GM18951 (cell line): Measurements from ENCODE around the gene PAM.

ENCODE experiments used
- POLR2A ChIP-seq: IDR thresholded peaks from 4 replicates; pipeline ENCODE4 v1.6.1; 2011; ENCODE audit warnings: mild to moderate bottlenecking; ENCODE audit not compliant: insufficient read length, insufficient read depth; ENCODE audit errors: extremely low read depth
- in situ Hi-C: fragments of 300-500 bp; cut with MboI; formaldehyde crosslinking; loops from one replicate; pipeline ENCODE4 v1.12.0; 2022; ENCODE audit warnings: low sequenced_read_pairs, mixed read lengths, inconsistent platforms; ENCODE audit not compliant: unreplicated experiment

Gene PAM

GRCh38 chr5:102867992-102868662, 113.0 kb downstream of the PAM start:
- in situ Hi-C loops = no loop called here
- no peak for TF ChIP-seq POLR2A

GRCh38 chr5:102869230-102869629, 114.1 kb downstream of the PAM start:
- no peak for TF ChIP-seq POLR2A
- in situ Hi-C loops = no loop called here

GRCh38 chr5:102873379-102873932, 118.4 kb downstream of the PAM start:
- in situ Hi-C loops = no loop called here
- no peak for TF ChIP-seq POLR2A

DNA sequence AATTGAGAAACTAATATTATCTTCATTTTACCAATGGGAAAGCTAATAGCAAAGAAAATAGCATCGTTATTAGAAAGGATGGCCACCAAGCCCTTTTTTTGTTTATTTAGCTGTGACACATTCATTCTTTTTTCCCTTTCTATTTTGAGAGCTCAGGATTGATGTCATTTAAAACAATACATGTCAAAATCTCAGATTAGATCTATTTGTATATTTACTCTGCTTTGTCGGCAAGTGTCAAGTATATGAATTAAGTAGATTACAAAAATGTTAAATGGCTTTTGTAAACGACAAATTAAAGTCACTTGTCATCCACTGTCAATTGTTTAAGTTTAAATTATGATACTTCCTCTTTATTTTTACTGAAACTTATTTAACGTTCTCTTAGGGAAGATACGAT, 118.9 kb downstream of the PAM start:
- TF ChIP-seq POLR2A = no peak
- in situ Hi-C loops = no loop called here

DNA sequence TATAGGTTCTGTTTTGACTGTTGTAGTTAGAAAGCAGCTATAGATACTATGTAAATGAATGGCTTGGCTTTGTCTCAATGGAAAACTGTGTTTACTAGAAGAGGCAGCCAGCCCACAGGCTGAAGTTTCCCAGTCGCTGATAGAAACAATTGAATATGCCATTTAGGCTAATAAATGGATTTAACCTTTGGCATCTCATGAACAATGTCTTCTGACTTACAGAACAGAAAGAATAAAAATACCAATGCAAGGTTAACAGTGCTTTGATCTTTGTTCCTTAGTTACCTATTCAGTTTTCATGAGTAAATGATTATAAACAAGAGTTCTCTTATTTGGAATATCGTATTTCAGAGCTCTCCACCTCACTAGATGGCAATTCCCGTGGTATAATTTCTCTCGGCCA, 120.6 kb downstream of the PAM start:
- no peak for TF ChIP-seq POLR2A
- in situ Hi-C loops = no loop called here

GRCh38 chr5:102876610-102877009, 121.5 kb downstream of the PAM start:
- no peak for TF ChIP-seq POLR2A

DNA sequence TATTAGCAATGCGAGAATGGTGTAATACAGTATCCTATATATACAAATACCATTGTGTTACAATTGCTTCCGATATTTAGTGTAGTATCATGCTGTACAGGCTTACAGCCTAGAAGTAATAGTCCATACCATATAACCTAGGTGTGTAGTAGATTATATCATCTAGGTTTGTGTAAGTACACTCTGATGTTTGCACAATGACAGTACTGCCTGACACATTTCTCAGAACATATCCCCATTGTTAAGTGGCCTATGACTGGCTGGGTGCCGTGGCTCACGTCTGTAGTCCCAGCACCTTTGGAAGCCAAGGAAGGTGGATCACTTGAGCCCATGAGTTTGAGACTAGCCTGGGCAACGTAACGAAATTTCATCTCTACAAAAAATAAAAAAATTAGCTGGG, 124.6 kb downstream of the PAM start:
- in situ Hi-C loops = no loop called here
- TF ChIP-seq POLR2A = no peak

More at GRCh38 chr5:102876610-102877009, 121.5 kb downstream of the PAM start:
- in situ Hi-C loops = no loop called here

DNA sequence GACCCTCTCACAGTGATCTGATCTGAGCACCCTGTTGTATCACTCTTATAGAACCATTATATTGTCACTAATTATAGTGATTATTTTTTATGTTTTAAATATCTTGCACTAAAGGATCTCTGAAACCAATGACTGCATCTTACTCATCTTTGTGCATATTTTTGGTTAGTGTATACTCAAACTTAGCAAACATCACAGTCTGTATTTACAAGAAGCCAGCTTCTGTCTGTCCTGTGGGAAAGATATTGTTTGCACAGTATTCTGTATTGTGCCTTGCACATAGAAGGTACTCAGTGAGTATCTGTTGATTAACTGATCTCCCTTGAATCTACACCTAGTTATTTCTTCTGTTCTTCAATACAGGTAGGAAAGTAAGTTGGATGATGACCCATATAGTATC, 131.5 kb downstream of the PAM start:
- no peak for TF ChIP-seq POLR2A
- in situ Hi-C loops = no loop called here

DNA sequence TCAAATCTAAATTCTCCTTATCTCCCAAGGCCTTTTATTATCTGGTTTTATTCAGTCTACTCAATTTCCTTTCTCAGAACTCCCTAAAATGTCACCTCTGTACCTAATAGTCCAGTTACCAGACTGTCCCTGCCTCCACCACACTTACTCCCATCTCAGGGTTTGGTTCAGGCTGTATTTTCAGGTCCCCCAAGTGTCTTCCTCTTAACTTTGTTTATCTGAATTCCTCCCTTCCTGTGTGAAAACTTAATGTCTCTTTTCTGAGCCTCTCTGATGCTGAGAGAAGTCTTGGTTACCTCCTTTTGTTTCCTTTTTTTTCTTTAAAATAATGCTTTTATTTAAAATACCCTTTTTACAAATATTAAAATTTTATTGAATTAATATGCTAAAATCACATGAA, 133.4 kb downstream of the PAM start:
- TF ChIP-seq POLR2A = no peak
- in situ Hi-C loops = no loop called here

- in situ Hi-C loops = no loop called here
- TF ChIP-seq POLR2A = no peak
Observed at GRCh38 chr5:102889033-102889432, 133.9 kb downstream of the PAM start.

GRCh38 chr5:102890133-102890532, 135.0 kb downstream of the PAM start:
- no peak for TF ChIP-seq POLR2A

DNA sequence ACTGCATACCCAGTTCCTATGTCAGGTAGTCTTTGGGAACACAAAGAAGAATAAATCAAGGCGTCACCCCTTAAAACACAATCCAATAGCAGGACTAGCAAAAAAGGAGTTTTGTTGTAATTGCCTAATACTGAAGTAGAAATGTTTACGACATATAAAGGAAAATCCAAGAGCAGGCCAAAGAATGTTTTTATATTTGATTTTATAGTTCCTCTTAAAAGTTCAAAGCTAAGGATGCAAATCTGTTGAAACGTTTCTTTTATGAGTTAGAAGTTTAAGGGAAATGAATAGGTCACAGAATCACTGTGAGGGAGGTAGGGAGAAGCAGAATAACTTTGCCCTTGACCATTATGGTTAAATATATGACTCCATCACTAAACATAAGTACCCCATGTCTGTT, 136.1 kb downstream of the PAM start:
- TF ChIP-seq POLR2A = no peak

More at GRCh38 chr5:102890133-102890532, 135.0 kb downstream of the PAM start:
- in situ Hi-C loops = no loop called here

GRCh38 chr5:102893942-102894341, 138.8 kb downstream of the PAM start:
- no peak for TF ChIP-seq POLR2A

More for the DNA sequence above, 136.1 kb downstream of the PAM start:
- in situ Hi-C loops = no loop called here

DNA sequence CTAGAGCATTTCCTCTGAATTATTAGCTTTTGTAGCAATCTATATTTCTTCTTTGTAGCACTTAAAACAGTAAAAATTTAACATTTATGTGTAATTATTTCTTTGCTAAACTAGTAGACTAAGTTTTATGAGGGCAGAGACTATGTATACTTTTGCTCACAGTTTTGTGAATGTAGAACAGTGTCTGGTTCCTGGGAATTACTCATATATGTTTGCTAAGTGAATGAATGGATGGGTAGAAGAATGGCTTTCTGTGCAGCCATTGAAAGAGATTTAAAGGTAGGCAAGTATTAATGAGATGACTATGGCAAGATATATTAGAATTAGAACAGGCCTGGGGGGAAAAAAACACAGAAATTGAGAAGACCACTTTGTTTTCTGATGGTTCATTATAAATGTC, 140.1 kb downstream of the PAM start:
- no peak for TF ChIP-seq POLR2A
- in situ Hi-C loops = no loop called here

More at GRCh38 chr5:102893942-102894341, 138.8 kb downstream of the PAM start:
- in situ Hi-C loops = no loop called here
